Colonic mucosa (tissue), 4 donors: ENCODE measurements around the gene SPTLC3. TPM values are rescaled to one million over a fixed set of nuclear protein-coding genes. Genes with fewer than 3 reads are reported as not detected.

Source experiments
- DNase-seq: peaks from one replicate; pipeline ENCODE4 v3.0.0-alpha.2; 2020
- H3K27ac ChIP-seq: fragments of 200-600 bp; one replicate; pipeline ENCODE4 v1.8.0; 2021
- H3K27me3 ChIP-seq: fragments of 200-600 bp; one replicate; pipeline ENCODE4 v1.8.0; 2021
- H3K36me3 ChIP-seq: fragments of 200-600 bp; one replicate; pipeline ENCODE4 v1.8.0; 2021
- H3K4me1 ChIP-seq: fragments of 200-600 bp; one replicate; pipeline ENCODE4 v1.8.0; 2021; ENCODE audit warnings: mild to moderate bottlenecking
- H3K4me3 ChIP-seq: fragments of 200-600 bp; one replicate; pipeline ENCODE4 v1.8.0; 2021
- H3K9ac ChIP-seq, 2 donors: one replicate each; pipeline ENCODE4 v1.7.0; 2013; ENCODE audit warnings: control low read depth in 2 of 2, low read depth in 2 of 2, low read length in 2 of 2
- H3K9me3 ChIP-seq: fragments of 200-600 bp; one replicate; pipeline ENCODE4 v1.8.0; 2021
- CTCF ChIP-seq: fragments of 200-600 bp; IDR thresholded peaks from one replicate; pipeline ENCODE4 v1.8.0; 2022; ENCODE audit warnings: antibody characterized with exemption, mild to moderate bottlenecking
- intact Hi-C: fragments of 100-400 bp; cut with DNase I; formaldehyde crosslinking; loops from one replicate; pipeline ENCODE4 v1.14.1; 2022
- total RNA-seq, 2 donors: library from RNA; stranded (reverse); fragmentation: NEBNext Ultra II Directional in 1 of 2; extraction: Animal tissue kit (Norgen Biotek cat#: 25700) in 1 of 2; gene quantifications; one replicate each; pipeline ENCODE4 v1.2.1, GENCODE V29; 2021
- donor health status: healthy.
- donor health status: DM: no; HTN: no; CAD: no.
- donor health status: DM: no; HTN: no; CAD: no.

The SPTLC3 gene
- total RNA-seq, 2 donors from 2014 or later = 7.0 to 12.5 TPM

- Histone ChIP-seq H3K27ac (no peak overlapping the region), H3K36me3 (no peaks in the 10 kb centered on the region), H3K9ac (no peak overlapping the region), H3K9me3 (no peaks in the 10 kb centered on the region), H3K4me1 (no peaks in the 10 kb centered on the region), H3K4me3 (no peak overlapping the region), H3K27me3 (no peaks in the 10 kb centered on the region)
- no peak for TF ChIP-seq CTCF
- DNase-seq = no peak
- intact Hi-C loops = no loop called here
These were observed 130.8 kb downstream of the SPTLC3 start for GRCh38 chr20:13139459-13140150.

- Histone ChIP-seq H3K36me3 (no peaks in the 10 kb centered on the region), H3K9ac (no peak overlapping the region), H3K27me3 (no peaks in the 10 kb centered on the region), H3K4me3 (no peak overlapping the region), H3K4me1 (no peaks in the 10 kb centered on the region), H3K27ac (no peak overlapping the region), H3K9me3 (no peaks in the 10 kb centered on the region)
- no peak for TF ChIP-seq CTCF
- intact Hi-C loops = no loop called here
- DNase-seq = no peak
These were observed 131.4 kb downstream of the SPTLC3 start for GRCh38 chr20:13140201-13140600.

GRCh38 chr20:13140775-13141174 lies 132.0 kb downstream of the SPTLC3 start:
- H3K9me3 ChIP-seq = no peaks in the 10 kb centered on the region
- no peak for DNase-seq
- H3K4me3 ChIP-seq = no peak overlapping the region
- H3K9ac ChIP-seq = no peak overlapping the region
- intact Hi-C loops = no loop called here
- H3K27me3 ChIP-seq = no peaks in the 10 kb centered on the region
- H3K4me1 ChIP-seq = no peaks in the 10 kb centered on the region
- H3K36me3 ChIP-seq = no peaks in the 10 kb centered on the region
- TF ChIP-seq CTCF = no peak
- H3K27ac ChIP-seq = no peak overlapping the region

- no peaks in the 10 kb centered on the region for H3K27me3 ChIP-seq
- H3K27ac ChIP-seq = no peak overlapping the region
- no peaks in the 10 kb centered on the region for H3K36me3 ChIP-seq
- no peaks in the 10 kb centered on the region for H3K9me3 ChIP-seq
- DNase-seq = no peak
- no peaks in the 10 kb centered on the region for H3K4me1 ChIP-seq
- H3K9ac ChIP-seq = no peak overlapping the region
- no peak for TF ChIP-seq CTCF
- H3K4me3 ChIP-seq = no peak overlapping the region
- intact Hi-C loops = no loop called here
These were observed 132.8 kb downstream of the SPTLC3 start for GRCh38 chr20:13141546-13141945.

GRCh38 chr20:13142143-13142542 lies 133.4 kb downstream of the SPTLC3 start:
- no peaks in the 10 kb centered on the region for H3K27me3 ChIP-seq
- no peak for DNase-seq
- H3K9ac ChIP-seq = no peak overlapping the region
- no peaks in the 10 kb centered on the region for H3K4me1 ChIP-seq
- H3K27ac ChIP-seq = no peak overlapping the region
- no peaks in the 10 kb centered on the region for H3K36me3 ChIP-seq
- no peaks in the 10 kb centered on the region for H3K9me3 ChIP-seq
- H3K4me3 ChIP-seq = no peak overlapping the region
- TF ChIP-seq CTCF = no peak
- intact Hi-C loops = no loop called here
